ENCODE measurements around the gene MPG.

Gene MPG

GRCh38 chr16:130533-131173 is 52.6 kb downstream of the MPG start:
- no peak for DNase-seq (ENCODE audit: low read depth)

DNA sequence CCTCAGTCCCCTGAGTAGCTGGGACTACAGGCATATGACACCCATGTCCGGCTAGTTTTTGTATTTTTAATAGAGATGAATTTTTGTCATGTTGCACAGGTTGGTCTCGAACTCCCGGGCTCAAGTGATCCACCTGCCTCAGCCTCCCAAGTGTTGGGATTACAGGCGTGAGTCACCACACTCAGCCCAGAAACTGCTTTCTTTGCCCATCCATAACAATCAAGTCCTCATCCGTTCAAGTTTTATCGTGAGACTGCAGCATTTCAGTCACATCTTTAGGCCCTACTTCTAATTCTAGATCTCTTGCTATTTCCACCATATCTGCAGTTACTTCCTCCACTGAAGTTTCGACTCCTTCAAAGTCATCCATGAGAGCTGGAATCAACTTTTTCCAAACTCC is 54.1 kb downstream of the MPG start:
- DNase-seq (ENCODE audit: low read depth): no peak
- H3K4me3 ChIP-seq (ENCODE audit: low read depth, low read length): no peak overlapping the region

More at GRCh38 chr16:130533-131173, 52.6 kb downstream of the MPG start:
- no peak overlapping the region for H3K4me3 ChIP-seq (ENCODE audit: low read depth, low read length)

DNA sequence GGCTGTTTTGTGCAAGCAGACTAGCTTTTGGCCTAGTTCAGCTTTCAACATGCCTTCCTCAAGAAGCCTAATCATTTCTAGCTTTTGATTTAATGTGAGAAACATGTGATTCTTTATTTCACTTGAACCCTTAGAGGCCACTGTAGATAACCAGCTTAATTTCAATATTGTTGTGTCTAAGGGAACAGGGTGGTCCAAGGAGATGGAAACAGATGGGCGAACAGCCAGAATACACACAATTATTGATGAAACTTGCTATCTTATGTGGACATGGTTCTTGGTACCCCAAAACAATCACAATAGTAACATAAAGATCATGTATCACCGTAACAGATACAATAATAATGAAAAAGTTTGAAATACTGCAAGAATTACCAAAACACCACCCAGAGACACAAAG is 55.7 kb downstream of the MPG start:
- no peak for DNase-seq (ENCODE audit: low read depth)
- no peak overlapping the region for H3K4me3 ChIP-seq (ENCODE audit: low read depth, low read length)
